HFF-Myc (cell line): Measurements from ENCODE around the gene RFPL4A.
"Not testable (repeated sequence)": the region's sequence is repeated elsewhere in the genome, so short reads cannot be mapped to it uniquely, and the experiment has no call there.

Source experiments
- DNase-seq: peaks from one replicate; pipeline ENCODE4 v3.0.0-alpha.2; 2011; ENCODE audit warnings: low read depth; ENCODE audit errors: extremely low read depth
- H3K4me3 ChIP-seq: replicated peaks from 2 replicates; pipeline ENCODE4 v1.5.1; 2011; ENCODE audit warnings: low read depth, mild to moderate bottlenecking, control low read depth, low read length
- CTCF ChIP-seq: IDR thresholded peaks from 2 replicates; pipeline ENCODE4 v1.5.1; 2012; ENCODE audit warnings: mild to moderate bottlenecking, low read depth, low read length, control low read depth; ENCODE audit errors: missing control alignments

The RFPL4A gene

GRCh38 chr19:55720801-55721200 lies 38.1 kb upstream of the RFPL4A start:
- no peak for TF ChIP-seq CTCF
- DNase-seq = no peak
- no peak overlapping the region for H3K4me3 ChIP-seq

GRCh38 chr19:55723491-55723890 lies 35.4 kb upstream of the RFPL4A start:
- H3K4me3 ChIP-seq = no peak overlapping the region
- no peak for DNase-seq
- no peak for TF ChIP-seq CTCF

GRCh38 chr19:55730378-55730777 lies 28.5 kb upstream of the RFPL4A start:
- not testable (repeated sequence) for H3K4me3 ChIP-seq, DNase-seq

GRCh38 chr19:55738302-55738701 lies 20.6 kb upstream of the RFPL4A start, which contains the start of gene NLRP9:
NLRP9 (minus strand) TSS chr19:55738402; CDS start chr19:55738374, 28 bp downstream.
- H3K4me3 ChIP-seq = no peak within 1 kb of the TSS
- TF ChIP-seq CTCF = no peak
- no peak for DNase-seq

GRCh38 chr19:55750715-55751114 lies 8.2 kb upstream of the RFPL4A start:
- DNase-seq = no peak
- no peak overlapping the region for H3K4me3 ChIP-seq
- no peak for TF ChIP-seq CTCF

- H3K4me3 ChIP-seq = no peak overlapping the region
- TF ChIP-seq CTCF = no peak
- DNase-seq = no peak
Measured at GRCh38 chr19:55753401-55753800, 5.5 kb upstream of the RFPL4A start.

GRCh38 chr19:55756808-55757207 lies 2.1 kb upstream of the RFPL4A start:
- DNase-seq, H3K4me3 ChIP-seq: not testable (repeated sequence)

GRCh38 chr19:55766466-55766865 lies 7.6 kb downstream of the RFPL4A start:
- no peak overlapping the region for H3K4me3 ChIP-seq
- TF ChIP-seq CTCF = no peak
- no peak for DNase-seq

GRCh38 chr19:55768818-55769217 lies 9.9 kb downstream of the RFPL4A start, which contains the start of gene RFPL4AL1:
RFPL4AL1 (plus strand) TSS chr19:55769118; CDS start chr19:55771805, 2,687 bp downstream.
- H3K4me3 ChIP-seq, DNase-seq: not testable (repeated sequence)

DNA sequence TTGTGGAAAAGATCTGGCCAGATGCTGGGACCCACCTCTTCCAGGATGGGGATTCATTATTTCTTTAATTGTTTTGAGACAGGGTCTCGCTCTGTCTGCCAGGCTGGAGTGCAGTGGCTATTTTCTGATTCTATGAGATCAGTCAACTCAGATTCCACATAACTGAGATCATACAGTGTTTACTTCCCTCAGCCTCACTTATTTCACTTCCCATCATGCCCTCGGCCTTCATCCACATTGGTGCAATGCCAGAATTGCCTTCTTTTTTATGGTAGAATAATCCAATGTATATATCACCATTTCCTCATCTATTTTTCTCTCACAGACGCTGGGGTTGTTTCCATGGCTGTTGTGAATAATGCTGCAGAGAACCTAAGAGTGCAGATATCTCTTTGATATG lies 10.7 kb downstream of the RFPL4A start:
- not testable (repeated sequence) for H3K4me3 ChIP-seq

More for the DNA sequence above, 10.7 kb downstream of the RFPL4A start:
- DNase-seq = not testable (repeated sequence)
